CD8-positive, alpha-beta memory T cell (primary cell): Measurements from ENCODE around the gene PFDN2. TPM values are rescaled to one million over a fixed set of nuclear protein-coding genes. Genes with fewer than 3 reads are reported as not detected.

Source experiments
- CTCF ChIA-PET: fragments of 350-600 bp; sonication (Branson Sonifier 250); formaldehyde crosslinking; loops from one replicate; lab custom pipeline; 2021; ENCODE audit warnings: antibody characterized with exemption; lab: Charles Lee
- POLR2A ChIA-PET: fragments of 350-600 bp; sonication (Branson Sonifier 250); formaldehyde crosslinking; loops from one replicate; lab custom pipeline; 2021; ENCODE audit warnings: antibody characterized with exemption; lab: Charles Lee
- DNase-seq, 5 donors: peaks; one replicate each; pipeline versions ENCODE4 v3.0.0 to v3.0.0-alpha.2; 2020 to 2022; ENCODE audit warnings: mixed read lengths in 1 of 5
- H3K27ac ChIP-seq: one replicate; pipeline ENCODE4 v1.7.0; 2013; ENCODE audit warnings: low read depth, mild to moderate bottlenecking, low read length, moderate library complexity
- H3K27me3 ChIP-seq: 2 replicates; pipeline ENCODE4 v1.7.0; 2013; ENCODE audit warnings: low read length, mild to moderate bottlenecking; ENCODE audit not compliant: insufficient read depth, poor library complexity, severe bottlenecking
- H3K36me3 ChIP-seq: 2 replicates; pipeline ENCODE4 v1.7.0; 2013; ENCODE audit warnings: mild to moderate bottlenecking, low read length, moderate library complexity; ENCODE audit not compliant: insufficient read depth
- H3K4me1 ChIP-seq: 2 replicates; pipeline ENCODE4 v1.7.0; 2013; ENCODE audit warnings: mild to moderate bottlenecking, low read length, moderate library complexity; ENCODE audit not compliant: insufficient read depth
- H3K4me3 ChIP-seq: 2 replicates; pipeline ENCODE4 v1.7.0; 2013; ENCODE audit warnings: mild to moderate bottlenecking, low read length
- H3K9me3 ChIP-seq: 2 replicates; pipeline ENCODE4 v1.7.0; 2013; ENCODE audit warnings: mild to moderate bottlenecking, low read length
- H3K27ac Mint-ChIP-seq, 8 donors: one replicate each; pipeline ENCODE4 v1.8.0; 2020 to 2021; ENCODE audit warnings: mixed read lengths in 8 of 8, mild to moderate bottlenecking in 6 of 8, inconsistent platforms in 3 of 8, moderate library complexity in 3 of 8
- H3K27me3 Mint-ChIP-seq, 2 donors: one replicate each; pipeline ENCODE4 v1.8.0; 2020 to 2021; ENCODE audit warnings: mixed read lengths in 2 of 2, mild to moderate bottlenecking in 1 of 2, moderate library complexity in 1 of 2
- H3K36me3 Mint-ChIP-seq, 3 donors: one replicate each; pipeline ENCODE4 v1.8.0; 2020 to 2021; ENCODE audit warnings: mixed read lengths in 3 of 3, inconsistent platforms in 1 of 3, mild to moderate bottlenecking in 1 of 3
- H3K4me1 Mint-ChIP-seq, 3 donors: one replicate each; pipeline ENCODE4 v1.8.0; 2020 to 2021; ENCODE audit warnings: mixed read lengths in 3 of 3, inconsistent platforms in 1 of 3, mild to moderate bottlenecking in 1 of 3
- H3K4me3 Mint-ChIP-seq, 7 donors: one replicate each; pipeline ENCODE4 v1.8.0; 2020 to 2021; ENCODE audit warnings: mixed read lengths in 7 of 7, mild to moderate bottlenecking in 6 of 7, moderate library complexity in 4 of 7, inconsistent platforms in 2 of 7
- H3K9me3 Mint-ChIP-seq, 5 donors: one replicate each; pipeline ENCODE4 v1.8.0; 2020 to 2022; ENCODE audit warnings: mixed read lengths in 5 of 5, mild to moderate bottlenecking in 3 of 5, moderate library complexity in 2 of 5, inconsistent platforms in 1 of 5
- polyA plus RNA-seq: library from polyadenylated mRNA; unstranded; fragments of 300-500 nt; fragmentation: Illumina TruSeq; gene quantifications from one replicate; pipeline ENCODE4 v1.2.3, GENCODE V29; 2021
- total RNA-seq, 2 experiments: library from RNA; stranded (reverse); gene quantifications; one replicate each; pipeline ENCODE4 v1.2.3, GENCODE V29; 2021

PFDN2 gene
- total and polyA plus RNA-seq, 3 experiments from 2014 or later, result 96.4 to 142 (median 133) TPM

GRCh38 chr1:161162052-161162451, 44.2 kb upstream of the PFDN2 start:
- Mint-ChIP-seq H3K36me3 (peaks cover 0 to 84% (median 21%) of the 10 kb centered on the region in 3 donors), H3K4me3 (peak overlapping the region; percentile 20 to 82 (median 50)), H3K9me3 (no peaks in the 10 kb centered on the region), H3K27ac (peak overlapping the region in 7 of 8 donors; percentile 9 to 99 (median 62)), H3K27me3 (no peaks in the 10 kb centered on the region), H3K4me1 (peaks cover 47 to 85% (median 82%) of the 10 kb centered on the region in 3 donors)
- H3K36me3 ChIP-seq, result peaks cover 10% of the 10 kb centered on the region
- H3K4me1 ChIP-seq, result peaks cover 42% of the 10 kb centered on the region
- POLR2A ChIA-PET, result interaction anchor here (1.2 kb wide), 1 partner anchor 20 kb away, joined by 6 read pairs; no protein-coding TSS in a partner anchor
- no peaks in the 10 kb centered on the region for H3K27me3 ChIP-seq
- CTCF ChIA-PET, result interaction anchor here (0.6 to 2.5 kb wide), 6 partner anchors 19 to 220 kb away, joined by 3 to 7 read pairs (median 3); partner anchors contain the start of gene DEDD
- H3K4me3 ChIP-seq, result no peak overlapping the region
- no peak for DNase-seq
- H3K27ac ChIP-seq, result peak overlapping the region; percentile 19
- no peaks in the 10 kb centered on the region for H3K9me3 ChIP-seq

DNA sequence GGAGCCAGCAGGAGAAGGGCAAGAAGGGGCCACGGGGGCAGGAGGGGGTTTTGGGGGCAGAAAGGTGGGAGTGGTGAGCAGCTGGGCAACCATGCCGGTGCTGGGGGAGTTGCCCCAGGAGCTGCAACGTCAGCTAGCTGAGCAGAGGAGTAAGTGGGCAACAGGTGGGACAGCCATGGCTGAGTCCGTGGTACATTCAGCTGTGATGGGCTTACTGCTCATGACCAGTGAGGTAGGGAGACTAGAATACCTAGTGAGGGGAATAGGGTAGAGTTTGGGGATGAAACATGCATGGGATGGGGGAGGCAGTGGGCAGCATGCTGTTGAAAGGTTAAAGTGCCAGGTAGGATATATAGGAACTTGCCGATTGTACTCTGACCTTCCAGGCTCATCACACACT, 43.8 kb upstream of the PFDN2 start:
- Histone ChIP-seq H3K27me3 (no peaks in the 10 kb centered on the region), H3K4me1 (peaks cover 38% of the 10 kb centered on the region), H3K9me3 (no peaks in the 10 kb centered on the region), H3K4me3 (no peak overlapping the region), H3K27ac (peak overlapping the region; percentile 40), H3K36me3 (peaks cover 10% of the 10 kb centered on the region)
- DNase-seq, result no peak
- H3K4me3 Mint-ChIP-seq, result peak overlapping the region; percentile 20 to 89 (median 43)
- ChIA-PET POLR2A (interaction anchor here (1.2 kb wide), 1 partner anchor 21 kb away, joined by 6 read pairs; no protein-coding TSS in a partner anchor), CTCF (interaction anchor here (1.0 to 2.5 kb wide), 5 partner anchors 19 to 220 kb away, joined by 3 to 7 read pairs (median 3); no protein-coding TSS in a partner anchor)
- no peaks in the 10 kb centered on the region for H3K27me3 Mint-ChIP-seq
- H3K9me3 Mint-ChIP-seq, result no peaks in the 10 kb centered on the region
- H3K36me3 Mint-ChIP-seq, result peaks cover 0 to 85% (median 21%) of the 10 kb centered on the region in 3 donors
- H3K4me1 Mint-ChIP-seq, result peaks cover 44 to 83% (median 78%) of the 10 kb centered on the region in 3 donors
- peak overlapping the region in 6 of 8 donors; percentile 9 to 96 (median 69) for H3K27ac Mint-ChIP-seq

DNA sequence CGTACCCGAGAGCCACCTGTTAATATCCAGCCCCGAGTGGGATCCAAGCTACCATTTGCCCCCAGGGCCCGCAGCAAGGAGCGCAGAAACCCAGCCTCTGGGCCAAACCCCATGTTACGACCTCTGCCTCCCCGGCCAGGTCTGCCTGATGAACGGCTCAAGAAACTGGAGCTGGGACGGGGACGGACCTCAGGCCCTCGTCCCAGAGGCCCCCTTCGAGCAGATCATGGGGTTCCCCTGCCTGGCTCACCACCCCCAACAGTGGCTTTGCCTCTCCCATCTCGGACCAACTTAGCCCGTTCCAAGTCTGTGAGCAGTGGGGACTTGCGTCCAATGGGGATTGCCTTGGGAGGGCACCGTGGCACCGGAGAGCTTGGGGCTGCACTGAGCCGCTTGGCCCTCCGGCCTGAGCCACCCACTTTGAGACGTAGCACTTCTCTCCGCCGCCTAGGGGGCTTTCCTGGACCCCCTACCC, 42.9 kb upstream of the PFDN2 start:
- H3K4me1 Mint-ChIP-seq, result peaks cover 38 to 77% (median 70%) of the 10 kb centered on the region in 3 donors
- ChIA-PET CTCF (interaction anchor here (1.4 to 2.5 kb wide), 3 partner anchors 20 to 221 kb away, joined by 3 to 7 read pairs (median 5); no protein-coding TSS in a partner anchor), POLR2A (interaction anchor here (1.2 kb wide), 1 partner anchor 22 kb away, joined by 6 read pairs; no protein-coding TSS in a partner anchor)
- DNase-seq, result no peak
- H3K27ac Mint-ChIP-seq, result peak overlapping the region in 7 of 8 donors; percentile 66 to 97 (median 89)
- H3K36me3 Mint-ChIP-seq, result peaks cover 0 to 79% (median 21%) of the 10 kb centered on the region in 3 donors
- peak overlapping the region; percentile 90 to 97 (median 95) for H3K4me3 Mint-ChIP-seq
- no peak overlapping the region for H3K4me3 ChIP-seq
- H3K27ac ChIP-seq, result peak overlapping the region; percentile 40
- H3K27me3 ChIP-seq, result no peaks in the 10 kb centered on the region
- peaks cover 10% of the 10 kb centered on the region for H3K36me3 ChIP-seq
- peaks cover 38% of the 10 kb centered on the region for H3K4me1 ChIP-seq
- H3K9me3 Mint-ChIP-seq, result no peaks in the 10 kb centered on the region
- no peaks in the 10 kb centered on the region for H3K27me3 Mint-ChIP-seq
- H3K9me3 ChIP-seq, result no peaks in the 10 kb centered on the region

GRCh38 chr1:161159913-161160243, 42.0 kb upstream of the PFDN2 start:
- no peaks in the 10 kb centered on the region for H3K27me3 Mint-ChIP-seq
- no peaks in the 10 kb centered on the region for H3K9me3 Mint-ChIP-seq
- H3K27ac Mint-ChIP-seq, result peak overlapping the region; percentile 55 to 99 (median 91)
- peaks cover 40 to 77% (median 70%) of the 10 kb centered on the region in 3 donors for H3K4me1 Mint-ChIP-seq
- H3K9me3 ChIP-seq, result no peaks in the 10 kb centered on the region
- no peak for DNase-seq
- H3K4me3 ChIP-seq, result peak overlapping the region; percentile 79
- peaks cover 10% of the 10 kb centered on the region for H3K36me3 ChIP-seq
- POLR2A ChIA-PET, result no interaction called here
- peaks cover 0 to 75% (median 21%) of the 10 kb centered on the region in 3 donors for H3K36me3 Mint-ChIP-seq
- peaks cover 34% of the 10 kb centered on the region for H3K4me1 ChIP-seq
- H3K4me3 Mint-ChIP-seq, result peak overlapping the region; percentile 90 to 97 (median 95)
- CTCF ChIA-PET, result interaction anchor here (2.1 kb wide), 1 partner anchor 222 kb away, joined by 5 read pairs; no protein-coding TSS in a partner anchor
- H3K27ac ChIP-seq, result peak overlapping the region; percentile 75
- H3K27me3 ChIP-seq, result no peaks in the 10 kb centered on the region

- POLR2A ChIA-PET, result no interaction called here
These were observed 41.5 kb upstream of the PFDN2 start, which contains the start of gene USP21 for GRCh38 chr1:161159087-161159912. Gene USP21 (plus strand): TSS chr1:161159500. CDS start chr1:161160641, 1,141 bp downstream.

DNA sequence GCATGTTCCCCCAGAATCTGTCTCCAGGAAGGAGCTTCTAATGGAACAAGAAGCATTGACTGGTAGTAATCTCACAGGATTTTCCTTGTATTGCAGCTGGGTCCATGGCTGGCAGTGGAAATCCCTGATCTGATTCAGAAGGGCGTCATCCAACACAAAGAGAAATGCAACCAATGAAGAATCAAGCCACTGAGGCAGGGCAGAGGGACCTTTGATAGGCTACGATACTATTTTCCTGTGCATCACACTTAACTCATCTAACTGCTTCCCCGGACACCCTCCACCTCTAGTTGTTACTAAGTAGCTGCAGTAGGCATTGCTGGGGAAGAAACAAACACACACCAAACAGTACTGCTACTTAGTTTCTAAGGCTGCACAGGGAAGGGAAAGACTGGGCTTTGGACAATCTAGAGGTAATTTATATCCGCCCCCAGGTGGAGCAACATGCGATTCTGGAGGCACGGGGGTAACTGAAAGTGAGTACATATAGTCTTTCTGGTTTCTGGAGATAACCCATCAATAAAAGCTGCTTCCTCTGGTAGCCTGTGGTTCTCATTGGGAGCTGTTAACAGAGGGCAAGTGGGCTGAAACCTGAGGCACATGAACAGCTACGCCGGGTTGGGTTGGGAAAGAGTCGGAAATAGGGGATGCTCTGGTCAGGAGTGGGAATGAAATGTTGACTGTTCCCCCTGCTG, 40.6 kb upstream of the PFDN2 start:
- no peak for DNase-seq
- H3K27ac ChIP-seq, result peak overlapping the region; percentile 75
- Mint-ChIP-seq H3K27me3 (no peaks in the 10 kb centered on the region), H3K4me3 (peak overlapping the region; percentile 90 to 97 (median 95)), H3K4me1 (peaks cover 48 to 82% (median 74%) of the 10 kb centered on the region in 3 donors), H3K27ac (peak overlapping the region; percentile 89 to 99 (median 96)), H3K36me3 (peaks cover 0 to 69% (median 15%) of the 10 kb centered on the region in 3 donors), H3K9me3 (no peaks in the 10 kb centered on the region)
- ChIA-PET CTCF (interaction anchor here (1.3 to 6.4 kb wide), 4 partner anchors 7 to 67 kb away, joined by 3 to 44 read pairs (median 10); partner anchors contain the start of genes NIT1, PFDN2, PPOX and TOMM40L), POLR2A (interaction anchor here (0.8 to 1.1 kb wide), 2 partner anchors 27 to 68 kb away, joined by 3 read pairs; partner anchors contain the start of gene TOMM40L)
- no peaks in the 10 kb centered on the region for H3K27me3 ChIP-seq
- no peaks in the 10 kb centered on the region for H3K36me3 ChIP-seq
- H3K4me3 ChIP-seq, result peak overlapping the region; percentile 79
- H3K9me3 ChIP-seq, result no peaks in the 10 kb centered on the region
- peaks cover 37% of the 10 kb centered on the region for H3K4me1 ChIP-seq

More at GRCh38 chr1:161159087-161159912, 41.5 kb upstream of the PFDN2 start, which contains the start of gene USP21:
- H3K4me1 ChIP-seq, result peaks cover 37% of the 10 kb centered on the region
- Mint-ChIP-seq H3K27me3 (no peaks in the 10 kb centered on the region), H3K9me3 (no peaks in the 10 kb centered on the region), H3K36me3 (peaks cover 0 to 69% (median 20%) of the 10 kb centered on the region in 3 donors), H3K4me3 (peak within 1 kb of the TSS; percentile 90 to 97 (median 95)), H3K27ac (peak within 1 kb of the TSS; percentile 89 to 99 (median 96)), H3K4me1 (peaks cover 43 to 79% (median 74%) of the 10 kb centered on the region in 3 donors)
- peak; percentile 87 to 94 (median 89) for DNase-seq
- H3K27ac ChIP-seq, result peak within 1 kb of the TSS; percentile 75
- H3K27me3 ChIP-seq, result no peaks in the 10 kb centered on the region
- peaks cover 6% of the 10 kb centered on the region for H3K36me3 ChIP-seq
- H3K4me3 ChIP-seq, result peak within 1 kb of the TSS; percentile 79
- no peaks in the 10 kb centered on the region for H3K9me3 ChIP-seq
- CTCF ChIA-PET, result interaction anchor here (1.3 kb wide), 1 partner anchor 32 kb away, joined by 3 read pairs; no protein-coding TSS in a partner anchor

- ChIA-PET CTCF (interaction anchor here (1.3 to 6.4 kb wide), 4 partner anchors 8 to 68 kb away, joined by 3 to 44 read pairs (median 10); partner anchors contain the start of genes NIT1, PFDN2, PPOX and TOMM40L), POLR2A (interaction anchor here (0.8 to 1.1 kb wide), 2 partner anchors 28 to 68 kb away, joined by 3 read pairs; partner anchors contain the start of gene TOMM40L)
- Histone ChIP-seq H3K4me3 (no peak overlapping the region), H3K36me3 (no peaks in the 10 kb centered on the region), H3K27me3 (no peaks in the 10 kb centered on the region), H3K27ac (no peak overlapping the region), H3K4me1 (peaks cover 41% of the 10 kb centered on the region), H3K9me3 (no peaks in the 10 kb centered on the region)
- Mint-ChIP-seq H3K27ac (peak overlapping the region; percentile 54 to 97 (median 94)), H3K36me3 (peaks cover 0 to 63% (median 10%) of the 10 kb centered on the region in 3 donors), H3K4me3 (peak overlapping the region; percentile 33 to 96 (median 93)), H3K4me1 (peaks cover 43 to 81% (median 70%) of the 10 kb centered on the region in 3 donors), H3K27me3 (no peaks in the 10 kb centered on the region), H3K9me3 (no peaks in the 10 kb centered on the region)
- no peak for DNase-seq
These were observed 40.0 kb upstream of the PFDN2 start for GRCh38 chr1:161157867-161158266.
